ENCODE measurements around the gene CCDC7. TPM values are rescaled to one million over a fixed set of nuclear protein-coding genes. Genes with fewer than 3 reads are reported as not detected.

Gene CCDC7
- total RNA-seq, 1 experiment from 2014 or later = 4.0 TPM

- no peaks in the 10 kb centered on the region for H3K9me3 ChIP-seq (ENCODE audit: control insufficient read depth in 1 of 2, insufficient read depth in 1 of 2, low read depth in 1 of 2, low read length in 2 of 2)
- H3K4me2 ChIP-seq (ENCODE audit: low read length) = no peak overlapping the region
- H3K79me2 ChIP-seq (ENCODE audit: insufficient read depth, low read length) = no peaks in the 10 kb centered on the region
- no peak for ATAC-seq
- no peaks in the 10 kb centered on the region for H4K20me1 ChIP-seq (ENCODE audit: insufficient read depth)
- H3K27me3 ChIP-seq (ENCODE audit: insufficient read depth, low read length) = no peaks in the 10 kb centered on the region
- H3K36me3 ChIP-seq (ENCODE audit: control insufficient read depth in 1 of 2, insufficient read depth in 2 of 2, low read length in 2 of 2) = no peaks in the 10 kb centered on the region
- no peak for DNase-seq (ENCODE audit: low read depth, low spot score)
- ChIA-PET RAD21 (ENCODE audit: low non-redundant PET in 1 of 2, low total read pairs in 2 of 2, uncharacterized antibody in 2 of 2, unreplicated experiment in 2 of 2) (no interaction called here), CTCF (no interaction called here), POLR2A (no interaction called here)
- H3K4me3 ChIP-seq (replicated peaks in 1 of 2; ENCODE audit: low read depth in 1 of 2, low read length in 2 of 2) = no peak overlapping the region
- H3K4me1 ChIP-seq (ENCODE audit: control insufficient read depth in 1 of 2, insufficient read depth in 2 of 2, low read length in 2 of 2) = no peaks in the 10 kb centered on the region
- H3K9me2 ChIP-seq (ENCODE audit: insufficient read depth) = no peaks in the 10 kb centered on the region
- H3K9ac ChIP-seq (ENCODE audit: low read length) = no peak overlapping the region
- no peak for TF ChIP-seq POLR2A (IDR thresholded peaks at IDR 0.05; ENCODE audit: borderline replicate concordance, extremely low read depth, insufficient read depth, insufficient read length)
- TF ChIP-seq RAD21 (IDR thresholded peaks at IDR 0.05; ENCODE audit: low read depth) = no peak
- no peak for TF ChIP-seq CEBPB (IDR thresholded peaks at IDR 0.05; ENCODE audit: low read depth)
- no peak for TF ChIP-seq EZH2phosphoT487 (IDR thresholded peaks at IDR 0.05; ENCODE audit: borderline replicate concordance)
- no peak for TF ChIP-seq SIN3A (IDR thresholded peaks at IDR 0.05; ENCODE audit: low read depth)
- no peak for TF ChIP-seq FOSL1 (IDR thresholded peaks at IDR 0.05; ENCODE audit: low read depth)
- no peak for TF ChIP-seq EGR1 (IDR thresholded peaks at IDR 0.05; ENCODE audit: low read depth)
- TF ChIP-seq EZH2 (IDR thresholded peaks at IDR 0.05) = no peak
- TF ChIP-seq ATF3 (IDR thresholded peaks at IDR 0.05) = no peak
- TF ChIP-seq POLR2AphosphoS5 (IDR thresholded peaks at IDR 0.05; ENCODE audit: low read depth, low read length) = no peak
- no peak for TF ChIP-seq TCF7L2 (IDR thresholded peaks at IDR 0.05; ENCODE audit: borderline replicate concordance, extremely low read depth, insufficient read depth, insufficient read length)
- TF ChIP-seq ZFX (IDR thresholded peaks at IDR 0.05) = no peak
- no peak for TF ChIP-seq ZNF274 (IDR thresholded peaks at IDR 0.05; ENCODE audit: low read depth, low read length)
- TF ChIP-seq SRF (IDR thresholded peaks at IDR 0.05; ENCODE audit: low read depth) = no peak
- TF ChIP-seq JUND (IDR thresholded peaks at IDR 0.05) = no peak
- no TSS peak for BruUV-seq (replicated peaks)
- no peak overlapping the region for H3K27ac ChIP-seq (ENCODE audit: low read depth, low read length)
- intact Hi-C loops (cut with micrococcal nuclease) = no loop called here
- no peak overlapping the region for H2AFZ ChIP-seq (ENCODE audit: low read depth, low read length, poor library complexity, severe bottlenecking)
Observed at GRCh38 chr10:32746869-32747268, 300.9 kb downstream of the CCDC7 start.

DNA sequence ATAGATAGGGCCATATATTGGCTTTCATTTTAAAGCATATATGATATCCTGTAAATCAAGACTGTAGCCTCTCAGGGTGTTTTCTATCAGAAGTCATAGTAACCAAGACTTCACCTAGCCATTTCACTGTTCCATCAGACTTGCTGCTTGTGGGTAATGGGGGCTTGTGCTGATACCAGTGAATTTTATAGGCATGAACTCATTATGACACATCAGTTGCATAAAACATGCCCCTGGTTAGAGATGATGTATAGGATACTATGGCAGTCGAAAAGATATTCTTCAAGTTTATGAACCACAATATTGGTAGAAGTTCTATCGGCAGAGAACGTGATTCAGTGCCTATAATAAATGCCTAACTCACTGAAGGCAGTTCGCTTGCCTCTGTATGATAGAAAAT lies 305.6 kb downstream of the CCDC7 start:
- Histone ChIP-seq H3K9ac (ENCODE audit: low read length) (no peak overlapping the region), H3K9me2 (ENCODE audit: insufficient read depth) (no peaks in the 10 kb centered on the region), H3K79me2 (ENCODE audit: insufficient read depth, low read length) (no peaks in the 10 kb centered on the region), H3K4me2 (ENCODE audit: low read length) (no peak overlapping the region), H3K4me1 (ENCODE audit: control insufficient read depth in 1 of 2, insufficient read depth in 2 of 2, low read length in 2 of 2) (no peaks in the 10 kb centered on the region; a peak in 1 of 4 replicates), H3K9me3 (ENCODE audit: control insufficient read depth in 1 of 2, insufficient read depth in 1 of 2, low read depth in 1 of 2, low read length in 2 of 2) (no peaks in the 10 kb centered on the region), H3K4me3 (replicated peaks in 1 of 2; ENCODE audit: low read depth in 1 of 2, low read length in 2 of 2) (no peak overlapping the region), H4K20me1 (ENCODE audit: insufficient read depth) (no peaks in the 10 kb centered on the region), H3K36me3 (ENCODE audit: control insufficient read depth in 1 of 2, insufficient read depth in 2 of 2, low read length in 2 of 2) (no peaks in the 10 kb centered on the region), H3K27me3 (ENCODE audit: insufficient read depth, low read length) (no peaks in the 10 kb centered on the region), H2AFZ (ENCODE audit: low read depth, low read length, poor library complexity, severe bottlenecking) (no peak overlapping the region), H3K27ac (ENCODE audit: low read depth, low read length) (no peak overlapping the region)
- ChIA-PET POLR2A (no interaction called here), CTCF (no interaction called here), RAD21 (ENCODE audit: low non-redundant PET in 1 of 2, low total read pairs in 2 of 2, uncharacterized antibody in 2 of 2, unreplicated experiment in 2 of 2) (no interaction called here)
- intact Hi-C loops (cut with micrococcal nuclease) = no loop called here
- BruUV-seq (replicated peaks) = no TSS peak
- DNase-seq (ENCODE audit: low read depth, low spot score) = no peak
- no peak for ATAC-seq
- no peak for TF ChIP-seq SIN3A (IDR thresholded peaks at IDR 0.05; ENCODE audit: low read depth)
- TF ChIP-seq ZBTB33 (IDR thresholded peaks at IDR 0.05; ENCODE audit: extremely low read depth, insufficient replicate concordance, low read length) = no peak
- no peak for TF ChIP-seq EZH2 (IDR thresholded peaks at IDR 0.05)
- TF ChIP-seq MAX (IDR thresholded peaks at IDR 0.05) = no peak
- TF ChIP-seq TCF7L2 (IDR thresholded peaks at IDR 0.05; ENCODE audit: borderline replicate concordance, extremely low read depth, insufficient read depth, insufficient read length) = no peak
- TF ChIP-seq ELF1 (IDR thresholded peaks at IDR 0.05; ENCODE audit: borderline replicate concordance, low read depth) = no peak
- TF ChIP-seq EZH2phosphoT487 (IDR thresholded peaks at IDR 0.05; ENCODE audit: borderline replicate concordance) = no peak
